NCI-H2029 (cell line): ENCODE measurements around the gene RIPK1.
"Not testable (repeated sequence)": the region's sequence is repeated elsewhere in the genome, so short reads cannot be mapped to it uniquely, and the experiment has no call there.

Experiments used
- DNase-seq: peaks from one replicate; lab custom pipeline; 2025; lab: John Stamatoyannopoulos, UW

The RIPK1 gene

DNA sequence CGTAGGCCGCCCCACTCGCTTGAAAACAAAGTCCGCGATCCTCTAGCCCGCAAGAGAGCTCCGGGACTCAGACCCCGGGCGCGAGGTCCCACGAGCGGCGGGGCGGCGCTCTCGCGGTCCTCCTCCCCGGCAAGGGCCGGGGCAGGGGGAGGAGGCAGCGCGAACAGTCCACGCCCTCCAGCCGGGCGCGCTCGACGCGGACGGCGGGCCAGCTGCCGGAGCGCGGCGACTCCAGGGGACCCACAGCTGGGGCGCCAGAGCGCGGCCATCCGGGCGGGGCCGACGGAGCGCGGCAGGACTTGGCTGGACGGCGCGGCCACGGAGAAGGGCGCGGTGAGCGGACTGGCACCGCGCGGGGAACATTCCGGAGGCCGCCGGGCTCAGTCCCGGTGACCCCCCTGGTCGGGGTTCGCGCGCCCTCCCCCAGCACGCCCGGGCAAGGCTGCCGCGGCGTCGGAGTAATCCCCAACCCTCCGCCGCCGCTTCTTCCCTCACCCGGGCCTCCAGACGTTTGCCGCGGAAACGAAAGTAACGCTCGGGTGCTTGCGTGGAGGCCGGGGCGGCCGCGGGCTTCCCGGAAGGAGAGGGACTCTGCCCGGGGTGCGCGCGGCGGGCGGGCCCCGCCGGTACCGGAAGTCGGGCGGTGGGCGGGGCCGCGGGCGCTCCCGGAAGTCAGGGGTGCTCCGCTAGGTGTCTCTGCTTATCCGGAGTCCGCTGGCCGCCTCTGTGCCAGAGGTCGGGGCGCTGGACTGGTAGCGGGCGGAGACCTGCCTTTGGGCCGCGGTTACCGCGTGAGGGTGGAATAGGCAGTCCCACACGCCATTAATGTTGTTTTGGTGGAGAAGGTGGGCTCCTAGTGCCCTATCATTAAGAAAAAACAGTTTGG, at the start of gene RIPK1:
RIPK1 (plus strand) TSS at position 166 of the 886 bp plus-strand sequence. CDS start 8,330 bp downstream, outside the sequence.
- DNase-seq = peak; percentile 96

DNA sequence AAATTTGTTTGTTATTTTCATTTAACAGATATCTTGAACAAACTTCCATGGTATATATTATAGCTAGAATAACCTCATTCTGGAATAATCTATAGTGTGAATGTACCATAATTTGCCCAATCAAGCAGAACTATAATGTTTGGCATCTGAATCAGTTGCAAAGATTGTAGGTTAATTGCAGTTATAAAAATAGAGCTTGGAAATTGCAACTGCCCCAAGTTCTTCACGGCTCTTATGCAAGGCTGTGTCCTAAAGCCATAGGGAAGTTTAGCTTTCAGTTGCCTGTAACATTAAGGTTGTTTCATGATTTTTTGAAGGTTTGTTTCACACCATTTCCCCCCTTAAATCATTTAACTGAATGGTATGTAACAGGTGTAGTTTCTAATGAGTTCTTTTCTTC, 49.2 kb upstream of the RIPK1 start:
- no peak for DNase-seq

DNA sequence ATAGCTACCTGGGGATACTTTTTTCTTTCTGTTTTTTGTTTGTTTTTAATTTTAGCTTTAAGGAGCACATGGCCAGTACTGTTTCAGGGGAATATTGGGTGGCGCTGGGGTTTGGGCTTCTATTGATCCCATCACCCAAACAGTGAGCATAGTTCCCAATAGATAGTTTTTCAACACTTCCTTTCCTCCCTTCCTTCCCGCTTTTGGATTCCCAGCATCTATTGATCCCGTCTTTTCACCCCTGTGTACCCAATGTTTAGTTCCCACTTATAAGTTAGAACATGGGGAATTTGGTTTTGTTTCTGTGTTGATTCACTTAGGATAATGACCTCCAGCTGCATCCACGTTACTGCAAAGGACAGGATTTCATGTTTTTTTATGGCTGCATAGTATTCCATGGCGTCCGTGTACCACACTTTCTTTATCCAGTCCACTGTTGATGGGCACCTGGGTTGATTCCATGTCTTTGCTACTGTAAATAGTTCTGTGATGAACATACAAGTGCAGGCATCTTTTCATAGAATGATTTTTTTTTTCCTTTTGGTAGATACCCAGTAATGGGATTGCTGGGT, 48.5 kb upstream of the RIPK1 start:
- DNase-seq = no peak

DNA sequence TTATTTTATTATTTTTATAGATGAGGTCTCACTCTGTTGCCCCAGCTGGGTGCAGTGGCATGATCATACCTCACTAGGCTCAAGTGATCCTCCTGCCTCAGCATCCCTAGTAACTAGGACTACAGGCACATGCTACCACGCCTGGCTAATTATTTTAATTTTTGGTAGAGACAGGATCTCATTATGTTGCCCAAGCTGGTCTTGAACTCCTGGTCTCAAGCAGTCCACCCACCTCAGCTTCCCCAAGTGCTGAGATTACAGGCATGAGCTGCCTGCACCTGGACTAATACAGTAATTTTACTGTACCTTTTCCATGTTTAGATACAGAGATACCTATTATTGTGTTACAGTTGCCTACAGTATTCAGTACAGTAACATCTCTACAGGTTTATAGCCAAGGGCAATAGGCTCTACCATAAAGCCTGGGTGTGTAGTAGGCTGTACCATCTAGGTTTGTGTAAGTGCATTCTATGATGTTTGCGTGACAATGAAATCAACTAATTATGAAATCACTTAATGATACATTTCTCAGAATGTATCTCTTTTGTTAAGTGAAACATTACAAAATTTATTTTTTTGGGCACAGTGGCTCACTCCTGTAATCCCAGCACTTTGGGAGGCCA, 47.2 kb upstream of the RIPK1 start:
- not testable (repeated sequence) for DNase-seq

DNA sequence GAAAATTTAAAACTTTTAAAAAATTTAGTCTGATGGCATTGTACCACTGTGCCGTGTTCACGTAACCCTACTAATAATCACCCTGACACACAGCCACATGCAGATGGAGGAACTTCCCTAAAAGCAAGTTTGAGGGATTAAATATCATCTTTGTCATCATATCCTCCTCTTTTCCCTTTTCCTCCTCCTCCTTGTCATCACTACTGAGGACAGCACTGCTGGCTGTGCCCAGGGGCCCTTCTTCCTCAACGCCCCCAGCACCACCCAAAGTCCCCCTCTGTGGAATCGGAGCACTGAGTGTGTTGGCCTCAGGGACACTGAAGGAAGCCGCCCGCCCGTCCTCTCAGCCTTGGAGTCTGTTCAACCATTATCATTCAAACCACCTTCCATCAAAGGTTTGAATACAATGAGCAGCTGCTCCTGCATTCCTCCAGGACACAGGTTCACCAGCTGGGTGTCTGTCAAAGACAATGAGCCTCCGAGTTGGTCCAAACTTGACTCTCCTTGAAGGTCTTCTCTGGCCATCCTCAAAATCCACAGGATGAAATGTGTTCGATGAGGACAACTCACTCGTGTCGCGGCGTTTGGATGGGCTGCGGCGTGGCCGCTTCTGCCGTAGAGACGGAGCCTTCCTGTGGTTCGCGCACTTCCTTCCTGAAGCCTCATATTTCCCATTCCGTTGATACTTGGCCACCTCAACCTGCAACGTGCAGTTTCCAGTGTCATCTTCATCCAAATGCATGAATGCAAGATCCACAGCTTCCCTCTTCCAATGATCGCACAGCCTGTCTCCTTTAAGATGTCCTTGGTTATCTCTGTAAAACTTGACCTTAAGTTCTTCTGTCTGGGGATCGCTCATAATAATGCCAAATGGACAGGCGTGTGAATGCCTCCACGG, 45.3 kb upstream of the RIPK1 start:
- DNase-seq = no peak

DNA sequence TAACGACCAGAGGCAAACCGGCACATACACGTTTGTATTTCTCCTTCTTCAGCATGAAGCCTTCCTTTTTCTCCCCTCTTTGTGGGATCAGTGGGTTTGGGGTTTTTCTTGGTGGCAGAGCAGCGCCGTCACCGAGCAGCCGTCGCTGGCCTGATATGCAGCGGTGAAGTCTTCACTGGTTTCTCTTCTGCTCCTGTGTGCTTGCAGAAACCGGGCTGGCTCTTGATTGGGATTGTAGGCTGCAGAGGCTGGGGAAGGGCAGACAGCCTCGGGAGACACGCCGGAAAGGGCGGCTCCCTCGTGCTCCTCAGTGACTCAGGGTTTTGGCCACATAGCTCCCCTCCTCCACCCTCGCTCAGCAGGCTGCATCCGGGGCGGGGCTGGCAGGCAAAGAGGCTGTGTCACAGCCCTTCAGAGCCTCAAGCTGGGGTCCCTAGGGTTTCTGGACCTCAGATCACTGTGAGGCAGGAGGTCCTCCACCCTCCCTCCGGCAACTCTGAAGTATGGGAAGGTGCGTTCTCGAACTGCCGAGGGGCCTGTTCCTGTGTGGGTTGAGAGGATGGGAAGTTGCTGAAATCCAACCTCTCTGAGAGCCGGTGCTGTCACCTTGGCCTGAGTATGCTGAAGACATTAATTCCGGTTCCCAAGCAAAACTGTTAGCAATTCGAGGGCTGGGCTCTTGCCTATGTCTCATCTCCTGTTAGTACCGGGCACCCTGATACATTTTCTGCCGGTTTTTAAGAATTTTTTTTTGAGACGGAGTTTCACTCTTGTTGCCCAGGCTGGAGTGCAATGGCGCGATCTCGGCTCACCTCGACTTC, 44.4 kb upstream of the RIPK1 start:
- DNase-seq = peak; percentile 80

DNA sequence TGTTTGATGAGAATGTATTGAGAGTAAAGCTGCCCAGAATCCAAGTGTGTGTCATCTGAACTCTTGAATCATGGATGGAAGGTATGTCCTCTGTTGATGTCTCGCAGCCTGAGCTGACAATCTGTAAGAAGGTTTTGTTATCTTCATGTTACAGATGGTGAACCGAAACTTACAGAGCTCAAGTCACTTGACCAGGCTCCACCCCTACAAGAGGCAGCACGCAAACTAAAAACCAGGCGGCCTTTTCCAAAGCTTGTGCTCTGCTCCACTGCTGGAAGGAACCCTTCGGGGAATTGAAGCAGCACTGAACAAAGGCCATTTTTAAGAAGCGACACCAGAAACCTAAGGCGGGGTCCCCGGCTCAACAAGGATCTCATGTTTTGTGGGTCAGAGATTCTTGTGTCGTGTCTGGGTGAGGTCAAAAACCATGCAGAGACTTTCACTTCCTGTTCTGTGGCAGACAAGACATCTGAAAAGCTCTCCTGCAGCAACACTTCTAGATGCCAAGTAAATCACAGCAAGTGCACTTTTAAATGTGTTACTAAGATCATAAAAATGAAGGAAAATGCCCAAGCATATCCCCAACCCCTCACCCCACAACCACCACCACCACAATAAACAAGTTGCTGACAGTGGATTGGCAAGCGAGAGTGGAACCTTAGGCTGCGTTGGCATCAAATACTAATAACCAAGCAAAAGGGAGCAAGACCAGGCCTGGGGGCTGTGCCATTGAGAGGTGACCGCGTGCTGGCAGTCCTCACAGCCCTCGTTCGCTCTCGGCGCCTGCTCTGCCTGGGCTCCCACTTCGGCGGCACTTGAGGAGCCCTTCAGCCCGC, 41.3 kb upstream of the RIPK1 start:
- no peak for DNase-seq

DNA sequence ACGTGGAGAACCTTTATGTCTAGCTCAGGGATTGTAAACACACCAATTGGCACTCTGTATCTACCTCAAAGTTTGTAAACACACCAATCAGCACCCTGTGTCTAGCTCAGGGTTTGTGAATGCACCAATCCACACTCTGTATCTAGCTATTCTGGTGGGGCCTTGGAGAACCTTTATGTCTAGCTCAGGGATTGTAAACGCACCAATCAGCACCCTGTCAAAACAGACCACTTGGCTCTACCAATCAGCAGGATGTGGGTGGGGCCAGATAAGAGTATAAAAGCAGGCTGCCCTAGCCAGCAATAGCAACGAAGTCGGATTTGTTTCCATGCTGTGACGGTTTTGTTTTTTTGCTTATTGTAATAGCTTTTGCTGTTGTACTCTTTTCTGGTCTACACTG, 40.1 kb upstream of the RIPK1 start:
- not testable (repeated sequence) for DNase-seq

DNA sequence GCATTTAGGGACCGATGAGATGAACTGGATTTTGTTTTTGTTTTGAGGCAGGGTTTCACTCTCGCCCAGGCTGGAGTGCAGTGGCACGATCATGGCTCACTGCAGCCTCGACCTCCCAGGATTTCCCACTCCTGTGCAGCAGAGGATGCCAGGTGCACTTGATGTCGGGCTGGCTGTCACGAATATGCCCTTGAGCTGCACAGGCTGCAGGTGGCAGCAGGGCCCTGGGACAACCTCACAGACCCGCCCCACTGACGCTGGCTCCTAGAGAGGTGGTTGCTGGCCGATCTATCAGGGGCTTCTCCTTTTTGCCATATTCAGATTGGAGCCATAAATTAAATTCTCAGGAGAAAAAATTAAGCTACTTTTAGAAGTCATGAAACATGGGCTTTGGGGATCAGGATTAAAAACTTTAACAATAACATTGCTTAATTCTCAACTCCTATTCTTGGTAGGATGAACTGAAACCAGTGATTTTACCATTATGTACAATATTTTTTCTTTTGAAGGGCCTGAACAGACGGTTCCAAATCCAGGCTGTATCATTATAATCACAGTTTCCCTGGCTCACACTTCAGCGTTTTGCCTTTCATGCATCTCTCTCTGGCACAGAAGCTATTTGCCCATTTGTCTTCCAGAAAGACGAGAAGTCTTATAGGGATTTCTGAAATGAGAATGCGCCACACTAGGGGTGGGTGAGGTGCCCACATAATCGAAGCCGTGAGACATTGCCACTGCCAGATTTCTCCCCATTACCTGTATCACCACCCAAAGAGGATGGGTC, 36.2 kb upstream of the RIPK1 start:
- DNase-seq = no peak

DNA sequence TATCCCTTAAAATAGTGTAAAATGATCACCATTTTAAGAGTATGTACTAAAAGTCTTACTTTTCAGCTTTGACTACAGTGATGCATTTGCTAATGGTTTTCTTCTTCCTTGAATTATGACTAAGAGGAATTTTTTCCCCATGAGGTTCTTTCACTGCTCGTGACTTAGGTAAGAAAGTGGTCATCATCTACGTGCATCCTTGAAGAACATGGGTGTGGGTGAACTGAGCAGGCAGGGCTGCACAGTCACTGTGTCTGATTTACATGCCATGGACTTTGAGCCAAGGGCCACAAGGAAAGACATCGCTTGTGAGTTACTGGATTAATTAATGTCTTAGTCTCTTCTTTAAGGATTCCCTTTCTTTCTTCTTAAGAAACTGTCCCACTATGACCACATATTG, 35.3 kb upstream of the RIPK1 start:
- no peak for DNase-seq

DNA sequence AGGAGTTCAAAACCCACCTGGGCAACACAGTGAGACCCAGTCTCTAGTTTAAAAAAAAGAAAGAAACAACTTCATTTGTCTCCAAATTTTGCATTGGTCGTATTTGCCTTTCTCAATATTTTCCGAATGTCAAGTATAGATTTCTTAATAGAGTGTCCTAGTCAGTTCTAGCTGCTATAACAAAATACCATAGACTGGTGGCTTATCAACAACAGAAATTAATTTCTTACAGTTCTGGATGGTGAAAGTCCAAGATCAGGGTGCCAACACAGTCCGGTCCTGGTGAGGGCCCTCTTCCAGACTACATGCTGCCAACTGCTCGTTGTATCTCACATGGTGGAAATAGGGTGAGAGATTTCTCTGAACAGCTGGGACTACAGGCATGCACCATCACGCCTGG, 34.6 kb upstream of the RIPK1 start:
- DNase-seq = no peak

DNA sequence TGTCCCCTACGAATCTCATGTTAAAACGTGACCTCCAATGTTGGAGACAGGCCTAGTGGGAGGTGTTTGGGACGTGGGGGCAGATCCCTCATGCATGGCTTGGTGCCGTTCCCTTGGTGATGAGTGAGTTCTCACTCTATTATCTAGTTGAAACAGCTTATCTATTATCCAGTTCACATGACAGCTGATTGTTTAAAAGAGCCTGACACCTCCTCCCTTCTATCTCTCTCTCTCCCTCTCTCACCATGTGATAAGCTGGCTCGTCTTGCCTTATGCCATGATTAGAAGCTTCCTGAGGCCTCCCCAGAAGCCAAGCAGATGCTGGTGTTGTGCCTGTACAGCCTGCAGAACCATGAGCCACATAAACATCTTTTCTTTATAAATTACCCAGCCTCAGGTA, 32.9 kb upstream of the RIPK1 start:
- no peak for DNase-seq

DNA sequence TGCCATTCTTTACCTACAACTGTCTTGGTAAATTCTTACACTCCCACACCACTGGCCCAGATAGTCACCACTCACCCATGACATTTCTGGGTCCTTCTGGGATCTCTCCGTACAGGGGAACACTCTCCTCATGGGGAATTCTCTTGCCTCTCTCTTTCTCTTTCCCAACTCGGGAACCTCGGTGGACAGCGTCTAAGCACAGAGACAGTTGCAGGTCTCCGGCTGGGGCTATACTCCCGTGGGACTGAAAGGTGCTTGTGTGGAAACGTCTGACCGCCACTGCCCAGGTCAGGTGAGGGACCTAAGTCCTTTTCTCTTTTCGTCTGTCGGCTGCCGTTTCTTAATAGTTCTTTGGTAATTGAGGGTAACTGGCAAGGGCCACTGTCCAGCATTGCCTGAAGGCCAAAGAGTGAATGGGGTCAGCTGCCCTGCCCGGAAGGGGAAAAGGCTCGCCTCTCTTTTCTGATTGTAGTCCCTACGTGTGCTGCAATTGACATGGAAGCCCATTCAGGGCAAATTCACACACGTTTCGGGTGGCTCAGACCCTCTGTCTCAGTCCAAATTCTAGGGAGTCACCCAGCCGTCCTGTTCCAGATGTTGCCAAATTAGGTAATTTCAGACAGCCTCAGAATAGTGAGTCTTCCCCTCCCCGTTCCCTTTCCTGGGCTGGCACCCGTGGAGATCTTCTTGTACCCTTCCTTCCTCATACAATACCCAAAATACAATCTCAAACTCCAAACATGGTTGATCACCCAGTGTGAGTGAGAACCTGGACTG, 31.2 kb upstream of the RIPK1 start:
- DNase-seq = no peak

DNA sequence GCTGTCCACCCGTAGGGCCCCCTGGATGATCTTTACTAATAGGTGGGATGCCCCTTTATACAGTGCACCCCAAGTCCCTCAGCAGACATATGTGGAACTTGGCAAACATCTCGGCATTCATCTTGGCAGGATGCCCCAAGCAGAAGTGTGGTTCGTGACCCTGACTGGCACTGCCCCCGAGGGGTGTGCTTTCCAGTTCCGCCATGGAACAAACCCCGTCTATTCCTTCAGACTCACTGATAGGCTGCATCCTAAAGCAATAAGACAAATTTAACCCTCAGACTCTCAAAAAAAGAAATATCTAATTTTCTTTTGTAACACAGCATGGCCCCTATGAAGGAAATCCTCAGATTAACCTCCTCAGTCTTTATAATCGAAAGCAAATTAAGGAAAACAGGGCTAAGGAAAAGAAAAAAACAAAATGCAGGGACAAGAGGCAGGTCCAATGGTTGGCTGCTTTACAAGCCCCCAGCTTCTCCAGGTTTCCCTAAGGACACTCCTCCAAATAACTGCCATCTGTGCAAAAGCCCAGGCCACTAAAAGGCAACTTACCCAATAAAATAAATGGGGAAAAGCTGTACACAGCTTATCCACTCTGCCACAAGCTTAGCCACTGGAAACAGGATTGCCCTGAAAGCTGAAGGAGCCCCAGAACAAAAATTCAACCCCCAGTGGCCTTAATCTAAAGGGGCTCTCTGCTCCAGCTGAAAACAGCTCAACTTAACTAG, 30.5 kb upstream of the RIPK1 start:
- DNase-seq = no peak

DNA sequence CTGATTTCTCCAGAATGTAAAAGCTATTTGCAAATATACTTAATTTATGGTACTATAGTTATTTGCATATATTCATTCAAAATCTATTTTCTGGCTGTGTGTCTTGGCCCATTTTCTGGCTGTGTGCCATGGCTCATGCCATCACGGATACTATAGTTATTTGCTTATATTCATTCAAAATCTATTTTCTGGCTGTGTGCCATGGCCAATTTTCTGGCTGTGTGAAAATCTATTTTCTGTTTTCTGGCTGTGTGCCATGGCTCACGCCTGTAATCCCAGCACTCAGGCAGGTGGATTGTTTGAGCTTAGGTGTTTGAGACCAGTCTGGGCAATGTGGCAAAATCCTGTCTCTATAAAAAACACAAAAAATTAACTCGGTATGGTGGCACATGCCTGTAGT, 28.9 kb upstream of the RIPK1 start:
- DNase-seq = peak; percentile 66

DNA sequence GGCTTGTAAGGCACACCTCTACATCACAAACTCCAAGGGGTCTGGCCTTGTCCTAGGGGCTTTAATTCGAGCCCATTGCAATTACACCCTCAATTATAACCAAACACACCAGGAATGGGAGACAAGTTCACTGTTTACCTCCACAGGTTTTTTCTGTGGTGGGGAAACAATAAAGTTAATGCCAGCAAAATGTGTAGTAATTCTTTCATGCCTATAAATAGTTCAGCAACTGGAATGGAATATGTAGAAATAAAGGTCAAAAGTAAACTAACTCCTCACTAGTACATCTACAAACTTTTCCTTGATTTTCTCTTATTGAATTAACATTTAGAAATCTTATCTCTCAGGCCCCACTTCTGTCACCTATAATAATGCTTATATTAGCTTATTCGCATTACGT, 27.1 kb upstream of the RIPK1 start:
- DNase-seq = no peak

DNA sequence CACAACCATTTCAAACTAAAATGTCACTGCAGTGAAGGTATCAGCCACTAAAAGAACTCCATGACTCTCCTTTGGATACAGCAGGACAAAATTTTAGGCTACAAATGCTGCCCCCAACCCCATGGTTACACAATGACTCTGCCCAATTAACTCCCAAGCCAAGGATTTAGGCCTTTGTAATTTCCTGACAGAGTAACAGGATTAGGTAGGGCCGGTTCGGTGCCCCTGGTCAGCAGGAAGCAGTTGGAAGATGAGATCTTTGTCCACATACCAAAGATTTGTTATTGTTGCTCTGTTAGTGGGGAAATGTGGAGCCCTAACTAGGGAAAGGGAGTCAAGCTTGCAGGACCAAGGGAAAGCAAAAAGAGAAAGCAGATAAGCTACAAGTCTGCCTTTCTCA, 26.7 kb upstream of the RIPK1 start:
- DNase-seq = no peak

DNA sequence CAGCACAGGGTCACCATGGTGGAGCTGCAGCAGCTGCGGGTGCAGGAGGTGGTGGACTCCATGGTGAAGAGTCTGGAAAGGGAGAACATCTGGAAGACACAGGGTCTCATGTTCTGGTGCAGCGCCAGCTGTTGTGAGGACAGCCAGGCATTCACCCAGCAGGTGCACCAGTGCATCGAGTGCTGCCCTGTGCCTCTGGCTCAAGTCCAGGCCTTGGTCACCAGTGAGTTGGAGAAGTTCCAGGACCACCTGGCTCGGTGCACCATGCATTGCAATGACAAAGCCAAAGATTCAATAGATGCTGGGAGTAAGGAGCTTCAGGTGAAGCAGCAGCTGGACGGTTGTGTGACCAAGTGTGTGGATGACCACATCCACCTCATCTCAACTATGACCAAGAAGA, 22.9 kb upstream of the RIPK1 start:
- DNase-seq = peak; percentile 97
